HL-60/S4 treated with retinoic acid at 250 ng/mL for 4 days and 3 days (cell line): ENCODE results near the gene TCF21.
"Not testable (repeated sequence)": the region's sequence is repeated elsewhere in the genome, so short reads cannot be mapped to it uniquely, and the experiment has no call there.

ENCODE experiments used
- in situ Hi-C: fragments of 300-500 bp; cut with MboI; formaldehyde crosslinking; loops from 2 replicates; pipeline ENCODE4 v1.7.0; 2022; ENCODE audit warnings: low sequenced_read_pairs

The TCF21 gene

GRCh38 chr6:133888929-133889556 lies at the start of gene TCF21:
TCF21 (plus strand) TSS chr6:133889113; CDS start chr6:133889398, 285 bp downstream.
- in situ Hi-C loops = no loop called here

- in situ Hi-C loops = no loop called here
Observed at GRCh38 chr6:133841176-133841575, 47.7 kb upstream of the TCF21 start.

GRCh38 chr6:133843098-133843497 lies 45.8 kb upstream of the TCF21 start:
- in situ Hi-C loops = no loop called here

GRCh38 chr6:133844709-133845108 lies 44.2 kb upstream of the TCF21 start:
- in situ Hi-C loops = no loop called here

GRCh38 chr6:133854041-133854363 lies 34.9 kb upstream of the TCF21 start:
- in situ Hi-C loops = no loop called here

- in situ Hi-C loops = no loop called here
Observed at GRCh38 chr6:133854364-133855275, 34.3 kb upstream of the TCF21 start.

- in situ Hi-C loops = no loop called here
Observed at GRCh38 chr6:133855276-133855990, 33.5 kb upstream of the TCF21 start.

- in situ Hi-C loops = no loop called here
Observed at GRCh38 chr6:133855991-133856370, 32.9 kb upstream of the TCF21 start.

- in situ Hi-C loops = no loop called here
Observed at GRCh38 chr6:133856911-133857310, 32.0 kb upstream of the TCF21 start.

GRCh38 chr6:133857696-133858095 lies 31.2 kb upstream of the TCF21 start:
- in situ Hi-C loops = no loop called here

- in situ Hi-C loops = not testable (repeated sequence)
Observed at GRCh38 chr6:133861337-133861736, 27.6 kb upstream of the TCF21 start.

GRCh38 chr6:133863228-133863627 lies 25.7 kb upstream of the TCF21 start:
- in situ Hi-C loops = no loop called here

- in situ Hi-C loops = no loop called here
Observed at GRCh38 chr6:133865680-133866079, 23.2 kb upstream of the TCF21 start.

GRCh38 chr6:133871131-133871530 lies 17.8 kb upstream of the TCF21 start:
- in situ Hi-C loops = no loop called here

- in situ Hi-C loops = no loop called here
Observed at GRCh38 chr6:133873538-133873937, 15.4 kb upstream of the TCF21 start.

GRCh38 chr6:133877116-133877515 lies 11.8 kb upstream of the TCF21 start:
- in situ Hi-C loops = no loop called here

- in situ Hi-C loops = no loop called here
Observed at GRCh38 chr6:133880006-133880405, 8.9 kb upstream of the TCF21 start.

GRCh38 chr6:133880896-133881295 lies 8.0 kb upstream of the TCF21 start:
- in situ Hi-C loops = no loop called here

- in situ Hi-C loops = no loop called here
Observed at GRCh38 chr6:133886104-133886775, 2.7 kb upstream of the TCF21 start.

GRCh38 chr6:133887156-133887879 lies 1.6 kb upstream of the TCF21 start:
- in situ Hi-C loops = no loop called here

- in situ Hi-C loops = no loop called here
Observed at GRCh38 chr6:133887880-133888230, 1.1 kb upstream of the TCF21 start.
